Measurements from ENCODE around the gene RBM20. TPM values are rescaled to one million over a fixed set of nuclear protein-coding genes. Genes with fewer than 3 reads are reported as not detected.

Gene RBM20
- total RNA-seq, 4 donors from 2014 or later = 0.62 to 7.4 (median 3.9) TPM

DNA sequence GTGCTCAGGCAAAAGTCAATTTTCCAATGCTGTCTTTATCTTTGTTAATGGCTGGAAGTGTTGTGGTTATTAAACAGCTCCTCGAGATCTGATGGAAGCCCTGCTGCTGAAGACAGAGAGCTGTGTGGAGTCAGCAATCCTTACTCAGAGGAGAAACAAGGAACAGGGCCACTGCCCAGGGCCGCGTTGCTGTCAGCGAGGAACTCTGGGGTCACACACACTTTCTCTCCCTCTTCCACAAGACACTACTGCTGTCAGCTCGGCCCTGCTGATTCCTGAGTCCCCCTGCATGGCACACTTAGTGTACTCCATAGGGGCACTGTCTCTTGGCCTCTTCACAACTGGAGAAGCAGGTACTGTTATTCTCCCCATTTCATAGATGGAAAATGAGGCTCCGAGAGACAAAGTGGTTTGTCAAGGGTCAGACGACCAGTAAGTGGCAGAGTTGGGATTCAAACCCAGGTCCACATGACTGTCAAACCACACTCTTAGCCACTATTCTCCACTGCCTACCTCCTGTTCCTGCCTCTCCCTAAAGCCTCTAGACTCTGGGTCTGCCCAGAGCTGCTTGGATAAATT lies 198.3 kb downstream of the RBM20 start:
- Histone ChIP-seq H3K36me3 (no peaks in the 10 kb centered on the region), H3K27me3 (no peaks in the 10 kb centered on the region), H3K4me3 (no peak overlapping the region), H3K27ac (no peak overlapping the region), H3K4me1 (peaks cover 0 to 9% (median 5%) of the 10 kb centered on the region in 3 donors), H3K9me3 (no peaks in the 10 kb centered on the region)
- no peak for ATAC-seq
- WGBS, 2 donors (ENCODE audit: low coverage in 1 of 2) = 67 to 86% methylated on average over 1 to 5 of the region's 7 CpGs
- TF ChIP-seq POLR2AphosphoS5 (IDR thresholded peaks at IDR 0.05) = no peak
- TF ChIP-seq POLR2A (IDR thresholded peaks at IDR 0.05) = no peak
- TF ChIP-seq EP300 (IDR thresholded peaks at IDR 0.05) = no peak
- TF ChIP-seq, protein P1, sequence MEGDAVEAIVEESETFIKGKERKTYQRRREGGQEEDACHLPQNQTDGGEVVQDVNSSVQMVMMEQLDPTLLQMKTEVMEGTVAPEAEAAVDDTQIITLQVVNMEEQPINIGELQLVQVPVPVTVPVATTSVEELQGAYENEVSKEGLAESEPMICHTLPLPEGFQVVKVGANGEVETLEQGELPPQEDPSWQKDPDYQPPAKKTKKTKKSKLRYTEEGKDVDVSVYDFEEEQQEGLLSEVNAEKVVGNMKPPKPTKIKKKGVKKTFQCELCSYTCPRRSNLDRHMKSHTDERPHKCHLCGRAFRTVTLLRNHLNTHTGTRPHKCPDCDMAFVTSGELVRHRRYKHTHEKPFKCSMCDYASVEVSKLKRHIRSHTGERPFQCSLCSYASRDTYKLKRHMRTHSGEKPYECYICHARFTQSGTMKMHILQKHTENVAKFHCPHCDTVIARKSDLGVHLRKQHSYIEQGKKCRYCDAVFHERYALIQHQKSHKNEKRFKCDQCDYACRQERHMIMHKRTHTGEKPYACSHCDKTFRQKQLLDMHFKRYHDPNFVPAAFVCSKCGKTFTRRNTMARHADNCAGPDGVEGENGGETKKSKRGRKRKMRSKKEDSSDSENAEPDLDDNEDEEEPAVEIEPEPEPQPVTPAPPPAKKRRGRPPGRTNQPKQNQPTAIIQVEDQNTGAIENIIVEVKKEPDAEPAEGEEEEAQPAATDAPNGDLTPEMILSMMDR (IDR thresholded peaks at IDR 0.05) = no peak

DNA sequence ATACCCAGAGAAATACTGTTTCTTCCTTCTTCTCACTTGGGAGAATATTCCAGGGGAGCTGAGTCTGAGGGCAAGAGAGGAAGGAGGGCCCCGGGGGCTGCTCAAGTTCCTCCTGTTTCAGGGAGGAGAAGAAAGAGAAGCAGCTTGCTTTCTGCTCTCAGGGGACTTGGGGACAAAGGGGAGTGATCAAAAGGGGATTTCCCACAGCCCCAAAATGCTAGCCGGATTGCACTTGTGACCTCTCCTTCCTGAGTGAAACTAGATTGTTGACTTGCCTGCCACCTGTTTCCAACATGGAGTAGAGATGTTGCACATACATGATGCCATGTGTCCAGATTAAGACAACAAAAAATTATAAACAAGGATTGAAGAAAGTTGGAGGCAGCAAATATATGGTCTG lies 198.9 kb downstream of the RBM20 start:
- 50% methylated on average over 1 of the region's 2 CpGs; no CpG with 5 or more reads in 1 of the 2 donors for WGBS, 2 donors (ENCODE audit: low coverage in 1 of 2)
- Histone ChIP-seq H3K9me3 (no peaks in the 10 kb centered on the region), H3K4me1 (peaks cover 0 to 3% (median 0%) of the 10 kb centered on the region in 3 donors), H3K27me3 (no peaks in the 10 kb centered on the region), H3K36me3 (no peaks in the 10 kb centered on the region), H3K4me3 (no peak overlapping the region), H3K27ac (no peak overlapping the region)
- TF ChIP-seq POLR2AphosphoS5 (IDR thresholded peaks at IDR 0.05) (no peak), POLR2A (IDR thresholded peaks at IDR 0.05) (no peak), EP300 (IDR thresholded peaks at IDR 0.05) (no peak)
- no peak for ATAC-seq

DNA sequence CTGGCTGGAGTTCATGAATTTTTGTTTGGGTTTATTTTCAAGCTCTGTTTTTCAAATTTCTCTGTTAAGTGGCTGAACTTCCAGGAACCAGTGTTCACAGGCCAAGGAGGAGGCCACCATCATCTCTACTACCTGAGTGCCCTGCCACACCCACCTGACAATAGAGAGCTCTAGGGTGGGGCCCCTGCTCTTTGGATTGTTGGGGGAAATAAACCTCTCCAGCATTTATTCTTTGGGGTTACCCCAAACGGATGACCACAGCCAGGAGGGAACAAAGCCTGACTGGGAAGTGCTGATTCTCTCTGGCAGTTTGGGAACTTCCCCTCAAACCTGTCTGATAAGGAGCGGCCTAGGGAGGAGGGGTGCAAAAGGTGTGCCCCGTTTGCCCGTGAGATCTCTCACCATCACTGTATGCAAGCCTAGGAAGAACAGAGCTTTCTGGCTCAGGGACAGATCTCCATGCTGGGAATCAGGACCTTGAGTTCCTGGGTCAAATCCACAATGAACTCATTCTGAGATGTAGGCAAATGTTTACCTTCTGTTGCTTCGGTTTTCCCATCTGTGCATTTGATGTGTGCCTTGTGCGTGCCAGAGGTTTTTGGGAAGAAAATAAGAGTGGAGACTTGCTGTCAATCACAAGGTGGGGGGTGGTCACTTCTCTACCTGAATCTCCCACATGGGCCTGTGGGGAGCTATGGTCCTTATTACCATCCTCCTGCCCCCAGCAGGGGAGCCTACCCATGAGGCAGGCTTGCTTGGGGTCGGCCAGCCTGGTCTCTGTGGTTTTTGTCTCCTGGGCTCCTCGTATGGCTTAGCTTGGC lies 199.9 kb downstream of the RBM20 start:
- Histone ChIP-seq H3K4me3 (no peak overlapping the region), H3K36me3 (no peaks in the 10 kb centered on the region), H3K9me3 (no peaks in the 10 kb centered on the region), H3K27me3 (no peaks in the 10 kb centered on the region), H3K27ac (no peak overlapping the region), H3K4me1 (no peaks in the 10 kb centered on the region)
- TF ChIP-seq POLR2A (IDR thresholded peaks at IDR 0.05) (no peak), POLR2AphosphoS5 (IDR thresholded peaks at IDR 0.05) (no peak), EP300 (IDR thresholded peaks at IDR 0.05) (no peak)
- TF ChIP-seq, protein P1 (IDR thresholded peaks at IDR 0.05) = no peak
- WGBS, 2 donors (ENCODE audit: low coverage in 1 of 2) = 62 to 92% methylated on average over 2 to 5 of the region's 8 CpGs
- ATAC-seq = no peak

DNA sequence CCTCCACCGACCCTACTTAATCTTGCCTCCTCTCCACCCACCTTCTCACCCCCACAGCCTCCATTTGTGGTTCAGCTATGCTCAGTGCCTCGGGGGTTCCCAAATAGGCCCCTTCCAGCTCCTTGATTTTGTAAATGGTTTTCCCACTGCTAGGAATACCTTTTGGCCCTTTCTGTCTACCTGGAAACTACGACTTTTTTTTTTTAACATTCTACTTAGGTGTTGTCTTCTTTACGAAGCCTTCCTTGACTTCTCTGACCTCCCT lies 200.4 kb downstream of the RBM20 start:
- Histone ChIP-seq H3K36me3 (no peaks in the 10 kb centered on the region), H3K9me3 (no peaks in the 10 kb centered on the region), H3K4me3 (no peak overlapping the region), H3K27me3 (no peaks in the 10 kb centered on the region), H3K4me1 (no peaks in the 10 kb centered on the region), H3K27ac (no peak overlapping the region)
- ATAC-seq = no peak
- TF ChIP-seq POLR2A (IDR thresholded peaks at IDR 0.05) (no peak), POLR2AphosphoS5 (IDR thresholded peaks at IDR 0.05) (no peak), EP300 (IDR thresholded peaks at IDR 0.05) (no peak)
- TF ChIP-seq, protein P1 (IDR thresholded peaks at IDR 0.05) = no peak
- WGBS, 2 donors (ENCODE audit: low coverage in 1 of 2) = 85 to 90% methylated on average over 3 to 4 of the region's 4 CpGs

DNA sequence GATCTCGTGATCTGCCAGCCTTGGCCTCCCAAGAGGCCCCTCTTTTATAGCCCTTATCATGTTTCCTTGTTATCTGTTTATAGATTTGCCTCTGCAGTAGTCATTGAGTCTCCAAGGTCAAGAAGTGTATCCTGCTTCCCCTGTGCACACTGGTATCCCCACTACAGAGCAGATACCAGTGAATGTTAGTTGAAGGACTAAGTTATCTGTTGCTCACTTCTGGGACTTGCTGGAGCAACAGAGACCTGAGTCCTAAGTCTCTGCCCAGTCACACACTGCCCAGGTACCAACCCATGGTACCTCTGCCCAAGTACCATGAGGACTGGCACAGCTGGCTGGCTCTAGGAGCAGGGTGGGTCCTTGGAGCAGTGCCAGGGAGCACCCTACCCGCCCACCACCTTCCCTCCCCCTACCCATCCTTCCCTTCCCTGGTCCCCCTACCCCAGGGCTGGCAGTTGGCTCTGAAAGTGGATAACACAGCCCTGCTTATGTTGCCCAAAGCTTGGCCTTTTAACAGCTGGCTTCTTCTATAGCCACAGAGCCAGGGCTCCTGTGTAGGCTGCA lies 201.1 kb downstream of the RBM20 start:
- Histone ChIP-seq H3K36me3 (no peaks in the 10 kb centered on the region), H3K9me3 (no peaks in the 10 kb centered on the region), H3K27ac (no peak overlapping the region), H3K27me3 (no peaks in the 10 kb centered on the region), H3K4me1 (no peaks in the 10 kb centered on the region), H3K4me3 (no peak overlapping the region)
- TF ChIP-seq, protein P1 (IDR thresholded peaks at IDR 0.05) = no peak
- TF ChIP-seq EP300 (IDR thresholded peaks at IDR 0.05) = no peak
- TF ChIP-seq POLR2AphosphoS5 (IDR thresholded peaks at IDR 0.05) = no peak
- TF ChIP-seq POLR2A (IDR thresholded peaks at IDR 0.05) = no peak
- no peak for ATAC-seq
- 100% methylated on average over 1 of the region's 2 CpGs; no CpG with 5 or more reads in 1 of the 2 donors for WGBS, 2 donors (ENCODE audit: low coverage in 1 of 2)

Data from gastroesophageal sphincter (tissue), 4 donors.